HG02642 (cell line): ENCODE measurements around the gene EEIG1.

Experiments
- ATAC-seq: cut with Tn5 transposase; IDR thresholded peaks from one replicate; pipeline ENCODE4 v1.9.1; 2021; ENCODE audit warnings: mild to moderate bottlenecking; ENCODE audit not compliant: unreplicated experiment, poor library complexity

EEIG1 gene

GRCh38 chr9:128001779-128002298 is 21.1 kb upstream of the EEIG1 start:
- no peak for ATAC-seq

DNA sequence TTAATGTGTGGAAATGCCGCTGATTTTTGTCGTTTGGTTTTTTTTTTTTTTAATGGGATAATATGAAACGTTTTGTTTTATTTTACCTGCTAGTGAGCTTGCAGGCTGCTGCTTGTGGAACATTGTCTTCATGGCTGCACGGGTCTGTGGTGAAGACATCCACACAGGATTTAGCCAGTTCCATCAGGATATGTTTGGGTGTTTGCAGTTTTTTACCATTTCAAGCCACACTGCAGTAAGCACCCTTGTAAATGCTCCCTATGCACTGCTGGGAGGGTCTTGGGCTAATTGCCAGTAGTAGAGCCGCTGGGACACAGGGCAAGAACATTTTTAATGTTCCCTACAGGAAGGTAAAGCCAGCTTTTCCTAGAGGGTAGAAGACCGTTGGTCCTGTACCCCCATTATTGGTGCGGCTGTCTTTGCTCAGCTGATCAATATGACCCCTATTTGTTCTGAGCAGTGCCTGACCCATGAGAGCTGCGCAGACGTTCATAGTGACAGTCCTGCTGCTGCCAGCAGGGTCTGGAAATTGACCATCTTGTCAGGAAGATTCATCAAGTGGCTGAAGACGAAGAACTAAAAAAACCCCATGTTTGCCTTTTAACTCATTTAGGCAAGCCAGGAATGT is 20.5 kb upstream of the EEIG1 start:
- ATAC-seq, result no peak

- no peak for ATAC-seq
These were observed 18.7 kb upstream of the EEIG1 start for GRCh38 chr9:127999461-127999860.

- no peak for ATAC-seq
These were observed 12.9 kb upstream of the EEIG1 start for GRCh38 chr9:127993721-127994120.

GRCh38 chr9:127991757-127992274 is 11.0 kb upstream of the EEIG1 start:
- no peak for ATAC-seq

DNA sequence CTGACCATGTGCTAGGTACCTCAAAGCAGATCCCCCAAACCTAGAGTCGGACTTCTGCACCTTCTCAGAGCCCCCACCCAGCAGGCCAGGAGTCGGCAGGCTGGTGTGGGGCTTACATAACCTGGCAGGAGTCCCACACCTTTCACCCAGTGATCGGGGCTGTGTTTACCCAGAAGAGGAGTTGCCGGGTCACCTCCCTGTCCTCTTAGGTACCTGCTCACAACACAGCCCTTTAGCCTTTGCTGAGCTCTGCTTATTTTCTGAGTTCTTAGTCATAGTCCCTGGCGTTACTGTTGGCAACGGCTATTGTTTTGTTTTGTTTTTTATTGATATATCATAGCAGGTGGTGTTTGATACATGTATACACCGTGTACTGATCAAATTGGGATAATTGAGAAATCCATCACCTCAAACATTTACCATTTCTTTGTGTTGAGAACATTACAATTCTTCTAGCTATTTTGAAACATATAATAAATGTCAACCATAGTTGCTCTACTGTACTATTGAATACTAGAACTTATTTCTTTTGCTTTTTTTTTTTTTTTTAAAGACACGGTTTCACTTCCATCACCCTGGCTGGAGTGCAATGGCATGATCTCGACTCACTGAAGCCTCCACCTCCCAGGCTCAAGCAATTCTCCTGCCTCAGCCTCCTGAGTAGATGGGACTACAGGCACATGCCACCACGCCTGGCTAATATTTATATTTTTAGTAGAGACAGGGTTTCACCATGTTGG is 10.4 kb upstream of the EEIG1 start:
- no peak for ATAC-seq

- no peak for ATAC-seq
These were observed 9.8 kb upstream of the EEIG1 start for GRCh38 chr9:127990554-127990953.

- ATAC-seq, result no peak
These were observed 8.3 kb upstream of the EEIG1 start for GRCh38 chr9:127989094-127989493.

GRCh38 chr9:127987103-127987614 is 6.4 kb upstream of the EEIG1 start:
- ATAC-seq, result no peak

GRCh38 chr9:127985011-127985410 is 4.2 kb upstream of the EEIG1 start:
- ATAC-seq, result no peak

DNA sequence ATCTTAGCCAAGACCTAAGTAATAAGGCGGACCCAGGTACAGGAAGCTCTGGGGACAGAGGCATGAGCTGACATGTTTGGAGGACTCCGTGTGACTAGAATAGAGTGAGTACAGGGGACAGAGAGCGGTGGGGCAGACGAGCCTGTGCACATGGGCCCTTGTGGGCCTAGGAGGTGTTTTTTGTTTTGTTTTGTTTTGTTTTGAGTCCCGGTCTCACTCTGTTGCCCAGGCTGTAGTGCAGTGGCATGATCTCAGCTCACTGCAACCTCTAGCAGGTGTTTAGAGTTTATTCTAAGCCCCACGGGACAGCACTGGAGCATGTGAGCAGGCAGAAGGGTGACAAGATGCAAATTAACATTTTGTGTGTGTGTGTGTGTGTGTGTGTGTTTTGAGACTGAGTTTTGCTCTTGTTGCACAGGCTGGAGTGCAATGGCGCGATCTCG is 3.1 kb upstream of the EEIG1 start:
- ATAC-seq, result peak; percentile 30

DNA sequence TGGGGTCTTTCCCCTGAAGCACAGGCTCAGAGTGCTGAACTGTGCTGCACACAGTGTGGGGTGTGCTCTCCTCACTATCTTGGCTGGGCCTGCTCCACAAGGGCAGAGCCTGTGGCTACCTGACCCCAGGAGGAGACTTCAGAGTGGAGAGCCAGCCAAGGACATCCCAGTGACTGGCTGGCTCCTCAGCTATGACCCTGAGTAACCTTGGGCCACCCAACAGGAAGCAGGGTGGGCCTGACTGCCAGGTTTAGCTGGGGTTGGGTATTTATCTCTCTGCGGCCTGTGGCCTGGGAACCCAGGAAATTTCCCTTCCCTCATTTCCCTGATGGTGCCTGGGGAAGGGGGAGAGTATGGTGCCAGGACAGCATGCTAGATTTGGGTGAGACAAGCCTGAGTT is 2.1 kb upstream of the EEIG1 start:
- no peak for ATAC-seq

DNA sequence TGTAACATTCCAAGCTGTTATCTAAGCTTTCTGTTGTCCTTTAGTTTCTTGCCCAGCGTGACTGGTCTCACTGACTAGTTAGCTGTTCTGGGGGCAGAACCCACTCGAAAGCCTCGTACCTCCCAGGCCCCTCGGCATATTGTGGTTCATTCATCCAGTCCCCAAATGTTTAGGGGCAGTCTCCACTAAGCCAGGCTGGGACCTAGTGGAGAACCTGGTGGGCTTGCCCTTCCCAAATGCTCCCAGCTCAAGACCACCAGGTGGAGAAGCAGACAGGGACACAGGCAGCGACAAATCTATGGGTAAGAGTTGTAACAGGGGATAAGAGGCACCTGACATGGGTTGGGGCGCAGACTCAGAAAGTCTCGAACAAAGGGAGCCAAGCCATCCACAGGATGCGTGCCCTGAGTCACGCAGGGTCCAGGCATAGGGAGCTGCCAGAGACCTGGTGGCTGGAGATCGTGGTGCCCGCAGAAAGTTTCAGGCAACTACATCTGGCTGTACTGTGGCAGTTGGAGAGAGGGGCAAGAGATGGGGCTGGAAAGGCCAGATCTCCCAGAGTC is 851 bp upstream of the EEIG1 start:
- ATAC-seq, result no peak

- peak; percentile 47 for ATAC-seq
These were observed 606 bp downstream of the EEIG1 start for GRCh38 chr9:127980060-127980705.

DNA sequence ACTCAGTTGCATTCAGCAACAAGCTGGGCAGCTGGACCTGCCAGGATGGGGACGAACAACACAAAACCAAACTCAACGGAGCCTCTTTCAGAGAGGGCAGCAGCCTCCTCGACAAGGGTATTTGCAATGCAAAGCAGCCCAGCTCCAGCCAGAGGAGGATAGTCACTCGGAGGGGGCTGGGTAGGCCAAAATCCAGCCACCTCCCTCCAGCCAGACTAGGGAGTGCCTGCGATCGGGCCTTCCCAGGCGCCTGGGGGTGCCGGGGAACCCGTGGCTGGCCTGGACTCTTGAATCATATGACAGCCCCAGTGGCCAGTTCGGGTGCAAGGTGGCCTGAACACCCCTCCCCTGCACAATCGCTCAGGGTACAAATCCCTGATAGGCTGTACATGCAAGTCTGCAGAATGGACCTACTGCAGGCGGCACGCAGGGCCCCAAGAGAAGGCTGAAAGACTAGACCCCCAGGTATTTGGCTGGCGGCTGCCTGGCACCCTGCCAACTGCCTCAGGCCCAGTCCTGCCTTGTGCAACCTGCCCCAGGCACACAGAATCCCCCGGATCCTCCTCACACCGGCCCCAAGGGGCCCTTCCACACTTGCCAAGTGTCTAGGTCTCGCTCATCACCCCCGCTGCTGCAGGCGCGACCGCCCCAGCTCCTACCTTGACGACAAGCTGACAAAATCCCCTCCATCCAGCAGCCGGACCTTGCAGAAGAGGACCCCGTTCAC is 1.3 kb downstream of the EEIG1 start:
- peak; percentile 25 for ATAC-seq

DNA sequence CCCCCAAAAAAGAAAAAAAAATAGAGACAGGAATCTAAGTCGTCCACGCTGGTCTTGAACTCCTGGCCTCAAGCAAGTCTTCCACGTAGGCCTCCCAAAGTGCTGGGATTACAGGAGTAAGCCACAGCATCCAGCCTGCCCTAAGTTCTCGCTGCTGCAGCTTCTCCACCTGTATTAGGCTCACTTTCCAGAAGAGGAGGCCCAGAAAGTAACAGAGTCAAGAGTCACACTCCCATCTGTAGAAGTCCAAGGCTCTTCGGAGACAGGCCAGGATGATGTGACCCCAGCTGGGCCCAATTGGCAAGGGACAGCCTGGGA is 1.8 kb downstream of the EEIG1 start:
- no peak for ATAC-seq

- ATAC-seq, result no peak
These were observed 2.7 kb downstream of the EEIG1 start for GRCh38 chr9:127977884-127978647.

- ATAC-seq, result no peak
These were observed 3.5 kb downstream of the EEIG1 start for GRCh38 chr9:127977009-127977883.
